ENCODE results near the gene GJA1.
"Not testable (repeated sequence)": the region's sequence is repeated elsewhere in the genome, so short reads cannot be mapped to it uniquely, and the experiment has no call there.

Gene GJA1

DNA sequence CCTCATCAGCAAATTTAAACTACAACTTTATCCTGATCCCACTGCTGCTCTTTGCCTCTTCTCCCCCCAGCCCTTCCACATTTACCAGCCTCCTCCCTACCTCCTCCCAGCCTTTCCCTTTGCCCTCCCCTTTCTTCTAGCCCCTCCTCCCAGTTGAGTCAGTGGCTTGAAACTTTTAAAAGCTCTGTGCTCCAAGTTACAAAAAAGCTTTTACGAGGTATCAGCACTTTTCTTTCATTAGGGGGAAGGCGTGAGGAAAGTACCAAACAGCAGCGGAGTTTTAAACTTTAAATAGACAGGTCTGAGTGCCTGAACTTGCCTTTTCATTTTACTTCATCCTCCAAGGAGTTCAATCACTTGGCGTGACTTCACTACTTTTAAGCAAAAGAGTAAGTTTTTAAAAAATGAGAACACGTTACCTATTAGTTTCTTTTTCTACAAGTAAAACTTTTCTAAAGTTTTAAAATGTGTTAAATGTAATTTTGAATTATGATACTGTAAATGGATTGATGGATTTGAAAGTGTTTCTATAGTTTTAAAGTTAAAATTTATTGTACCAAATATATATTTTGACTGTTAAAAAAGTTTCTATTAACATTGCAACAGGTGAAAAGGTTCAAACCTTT lies at the start of gene GJA1:
GJA1 (plus strand) TSS at position 203 of the 626 bp plus-strand sequence. CDS start 11,202 bp downstream, outside the sequence.
- in situ Hi-C loops (cut with MboI; ENCODE audit: low sequenced_read_pairs) = no loop called here

DNA sequence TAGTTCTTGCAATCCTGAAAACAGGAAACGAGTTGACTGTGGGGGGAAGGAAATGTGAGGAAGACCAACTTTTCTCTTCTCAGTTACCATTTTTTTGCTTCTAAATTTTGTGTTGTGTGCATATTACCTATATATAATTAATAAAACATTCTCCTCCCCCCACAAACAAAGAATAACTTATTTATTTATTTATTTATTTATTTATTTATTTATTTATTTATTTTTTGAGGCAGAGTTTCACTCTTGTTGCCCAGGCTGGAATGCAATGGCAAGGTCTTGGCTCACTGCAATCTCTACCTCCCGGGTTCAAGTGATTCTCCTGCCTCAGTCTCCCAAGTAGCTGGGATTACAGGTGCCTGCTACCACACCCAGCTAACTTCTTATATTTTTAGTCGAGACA lies 48.9 kb upstream of the GJA1 start:
- in situ Hi-C loops (cut with MboI; ENCODE audit: low sequenced_read_pairs) = not testable (repeated sequence)

DNA sequence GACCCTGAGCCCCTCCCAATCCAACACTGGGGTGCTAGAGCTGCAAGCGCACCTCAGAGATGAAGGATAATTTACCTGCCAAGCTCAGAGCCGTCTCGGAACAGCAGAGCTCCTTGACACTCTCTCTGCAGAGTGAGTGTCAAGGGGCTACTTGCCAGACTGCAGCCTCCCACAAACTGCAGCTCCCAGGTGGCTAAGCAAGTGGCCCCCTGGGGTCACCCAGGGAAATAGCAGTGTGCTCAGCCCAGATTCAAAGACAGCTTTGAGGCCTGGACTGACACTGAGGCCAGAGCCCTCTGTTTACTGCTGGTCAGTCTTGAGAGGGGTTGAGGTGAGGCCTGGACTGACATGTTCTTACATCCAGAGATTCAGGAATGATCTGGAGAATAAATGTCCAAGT lies 46.0 kb upstream of the GJA1 start:
- in situ Hi-C loops (cut with MboI; ENCODE audit: low sequenced_read_pairs) = no loop called here

DNA sequence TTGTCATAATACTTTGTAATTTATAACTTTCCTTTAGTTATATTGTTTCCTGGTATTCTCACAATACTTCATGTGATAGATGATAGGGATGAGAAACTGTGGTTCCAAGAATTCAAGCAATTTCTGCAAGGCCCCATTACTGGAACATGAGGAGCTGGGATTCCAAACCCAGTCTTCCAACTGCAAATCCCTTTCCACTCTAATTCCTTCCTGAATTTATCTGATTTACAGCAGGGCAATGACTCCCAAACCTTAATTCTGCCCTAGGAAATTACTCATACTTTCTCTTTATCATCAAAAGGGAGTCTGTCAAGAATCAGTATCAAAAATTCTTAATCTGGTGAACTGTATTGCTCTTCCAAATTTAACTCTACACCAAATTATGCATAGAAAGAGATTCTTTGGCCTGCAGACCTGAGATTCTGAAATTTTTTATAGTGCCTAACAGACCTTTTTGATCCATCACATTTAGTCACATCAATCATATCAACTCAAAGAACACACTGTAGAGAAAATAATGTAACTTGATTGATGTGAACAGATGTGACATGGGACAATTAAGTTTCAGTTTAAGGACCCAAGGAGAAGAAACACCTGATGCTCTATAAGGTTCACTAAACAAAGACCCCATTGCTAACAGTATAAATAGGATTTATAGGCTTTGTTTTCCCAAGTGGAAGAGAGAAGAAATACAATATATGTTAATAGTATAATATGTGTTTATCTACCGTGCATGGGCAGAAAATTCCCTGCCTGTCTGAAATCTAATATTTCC lies 41.5 kb upstream of the GJA1 start:
- in situ Hi-C loops (cut with MboI; ENCODE audit: low sequenced_read_pairs) = no loop called here

DNA sequence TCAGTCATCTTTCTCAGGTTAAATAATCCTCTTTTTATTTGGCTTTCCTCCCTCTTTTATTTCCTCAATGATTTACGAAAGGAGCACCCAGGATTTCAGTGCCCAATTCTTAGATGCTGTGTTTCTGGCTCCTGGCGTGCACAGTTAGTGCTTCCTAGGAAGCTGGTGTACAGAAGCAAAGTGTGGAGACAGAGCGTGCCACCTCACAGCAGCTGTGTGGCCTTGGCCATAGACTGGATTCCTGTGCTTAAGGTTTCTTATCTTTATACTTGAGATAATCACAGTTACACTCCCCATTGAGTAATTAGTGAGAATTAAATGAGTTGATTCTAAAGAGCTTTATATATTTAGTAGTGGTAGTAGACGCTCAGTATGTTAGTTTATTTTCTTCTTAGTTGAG lies 39.7 kb upstream of the GJA1 start:
- in situ Hi-C loops (cut with MboI; ENCODE audit: low sequenced_read_pairs) = no loop called here

DNA sequence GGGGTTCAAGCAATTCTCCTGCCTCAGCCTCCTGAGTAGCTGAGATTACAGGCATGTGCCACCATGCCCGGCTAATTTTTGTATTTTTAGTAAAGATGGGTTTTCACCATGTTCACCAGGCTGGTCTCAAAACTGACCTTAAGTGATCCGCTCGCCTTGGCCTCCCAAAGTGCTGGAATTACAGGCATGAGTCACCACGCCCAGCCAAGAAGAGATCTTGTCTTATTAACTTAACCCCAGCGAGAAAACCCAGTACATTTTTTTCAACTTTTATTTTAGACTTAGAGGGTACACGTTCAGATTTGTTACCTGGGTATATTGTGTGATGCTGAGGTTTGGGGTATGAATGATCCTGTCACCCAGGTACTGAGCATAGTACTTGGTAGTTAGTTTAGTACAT lies 38.3 kb upstream of the GJA1 start:
- in situ Hi-C loops (cut with MboI; ENCODE audit: low sequenced_read_pairs) = not testable (repeated sequence)

DNA sequence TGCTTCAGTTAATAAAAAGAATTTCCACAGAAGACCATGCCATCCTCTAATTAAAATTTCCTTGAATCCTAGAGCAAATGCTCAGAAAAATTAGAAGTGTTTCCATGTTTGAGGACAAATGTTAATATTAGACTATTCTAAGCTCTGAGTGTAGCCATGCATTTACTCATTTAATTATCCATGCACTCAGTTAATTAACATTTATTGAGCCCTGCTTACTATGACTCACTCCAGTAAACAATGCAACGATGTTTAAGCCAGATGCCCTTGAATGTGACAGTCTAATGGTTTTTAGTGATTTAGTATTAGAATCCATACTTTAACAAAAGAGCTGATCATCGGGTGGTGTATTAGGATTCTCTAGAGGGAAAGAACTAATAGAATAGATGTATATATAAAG lies 37.3 kb upstream of the GJA1 start:
- in situ Hi-C loops (cut with MboI; ENCODE audit: low sequenced_read_pairs) = no loop called here

DNA sequence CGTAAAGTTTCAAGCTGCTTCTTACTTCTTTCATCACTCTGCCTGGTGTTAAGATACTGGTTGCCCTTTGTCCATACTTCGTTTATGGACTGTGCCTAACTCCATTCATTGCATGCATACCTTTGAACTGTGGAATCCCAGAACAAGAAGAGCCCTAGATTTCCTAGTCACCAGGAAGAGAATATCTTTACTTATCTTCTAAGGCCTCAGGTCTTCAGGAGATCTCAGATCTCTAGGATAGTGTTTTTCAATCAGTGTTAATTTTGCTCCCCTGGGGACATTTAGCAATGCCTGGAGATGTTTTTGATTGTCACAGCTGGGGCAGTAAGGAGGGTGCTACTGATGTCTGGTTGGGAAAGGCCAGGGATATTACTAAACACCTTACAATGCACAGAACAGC lies 35.5 kb upstream of the GJA1 start:
- in situ Hi-C loops (cut with MboI; ENCODE audit: low sequenced_read_pairs) = no loop called here

DNA sequence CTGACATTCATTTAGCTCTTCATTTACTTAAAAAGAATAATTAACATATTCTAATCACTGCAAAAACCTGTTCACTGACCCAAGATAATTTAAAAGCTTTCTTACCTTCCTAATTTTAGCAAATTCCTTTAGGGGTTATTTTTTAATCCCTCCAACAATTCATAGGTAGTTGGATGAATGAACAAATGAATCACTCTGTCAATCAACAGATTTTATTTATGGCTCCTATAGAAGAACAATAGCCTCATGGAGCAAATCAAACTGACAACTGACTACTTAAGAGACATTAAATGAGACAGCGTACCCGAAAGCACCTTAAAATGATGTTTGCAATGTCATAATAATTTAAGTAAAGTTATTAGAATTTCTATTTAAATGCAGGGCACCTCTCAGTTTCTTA lies 31.5 kb upstream of the GJA1 start:
- in situ Hi-C loops (cut with MboI; ENCODE audit: low sequenced_read_pairs) = no loop called here

DNA sequence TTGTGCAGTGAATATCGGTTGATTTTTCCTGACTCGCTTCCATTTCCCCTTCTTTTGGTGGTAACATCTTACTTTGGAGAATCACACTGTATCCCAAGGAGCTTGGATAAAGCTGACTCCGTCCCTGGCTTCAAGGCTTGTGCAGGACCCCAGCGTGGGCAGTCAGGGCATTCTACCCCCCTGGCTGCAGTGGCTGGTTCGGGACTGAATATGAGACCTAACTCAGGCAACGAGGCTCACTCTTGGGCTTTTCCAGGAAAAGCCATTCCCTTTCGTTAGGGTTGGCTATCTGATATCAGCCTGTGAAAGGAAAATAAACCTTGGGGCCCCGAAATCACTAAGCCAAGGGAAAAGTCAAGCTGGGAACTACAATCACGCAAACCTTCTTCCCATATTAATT lies 30.1 kb upstream of the GJA1 start:
- in situ Hi-C loops (cut with MboI; ENCODE audit: low sequenced_read_pairs) = no loop called here

DNA sequence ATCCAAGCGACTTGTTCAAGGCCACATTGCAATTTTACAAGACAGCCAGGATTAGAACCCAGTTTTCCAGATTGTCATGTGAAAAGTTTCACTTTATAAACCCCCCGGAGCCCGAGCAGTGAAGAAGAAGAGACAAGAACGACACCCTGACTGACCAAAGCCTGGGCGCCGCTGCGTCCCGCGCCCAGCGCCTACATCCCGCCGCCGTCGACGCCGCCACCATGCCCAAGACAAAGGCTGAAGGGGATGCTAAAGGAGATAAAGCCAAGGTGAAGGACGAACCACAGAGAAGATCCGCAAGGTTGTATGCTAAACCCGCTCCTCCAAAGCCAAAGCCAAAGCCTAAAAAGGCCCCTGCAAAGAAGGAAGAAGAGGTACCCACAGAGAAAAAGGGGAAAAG lies 27.1 kb upstream of the GJA1 start:
- in situ Hi-C loops (cut with MboI; ENCODE audit: low sequenced_read_pairs) = no loop called here

DNA sequence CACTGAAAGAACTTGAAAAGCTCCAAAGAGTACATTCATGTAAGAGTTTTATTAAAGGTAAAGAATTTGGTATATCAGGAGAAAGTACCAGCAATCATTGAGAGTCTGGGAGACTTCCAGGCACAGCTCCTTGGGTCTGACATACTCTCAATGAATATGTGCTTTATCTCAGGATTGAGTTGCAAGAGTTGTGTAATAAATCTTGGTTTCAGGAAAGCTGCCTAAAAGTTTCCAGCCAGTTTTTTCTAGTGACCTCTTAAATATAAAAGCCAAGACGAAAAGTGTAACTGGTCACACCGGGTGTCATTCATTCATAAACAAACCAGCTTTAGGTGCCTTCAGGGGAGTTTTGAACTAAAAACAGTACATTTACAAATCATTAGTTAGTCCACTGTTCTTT lies 21.6 kb upstream of the GJA1 start:
- in situ Hi-C loops (cut with MboI; ENCODE audit: low sequenced_read_pairs) = no loop called here

DNA sequence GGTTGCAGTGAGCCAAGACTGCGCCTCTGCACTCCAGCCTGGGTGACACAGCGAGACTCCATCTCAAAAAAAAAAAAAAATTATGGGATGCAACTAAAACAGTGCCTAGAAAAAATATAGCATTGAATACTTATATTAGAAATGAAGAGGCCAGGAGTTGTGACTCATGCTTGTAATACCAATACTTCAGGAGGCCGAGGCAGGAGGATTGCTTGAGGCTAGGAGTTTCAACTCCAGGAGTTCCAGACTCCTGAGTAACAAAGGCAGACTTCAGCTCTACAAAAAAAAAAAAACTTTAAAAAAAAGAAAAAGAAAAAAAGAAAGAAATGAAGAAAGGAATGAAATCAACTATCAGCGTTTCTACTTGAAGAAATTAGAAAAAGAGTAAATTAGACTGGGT lies 17.1 kb upstream of the GJA1 start:
- in situ Hi-C loops (cut with MboI; ENCODE audit: low sequenced_read_pairs) = no loop called here

DNA sequence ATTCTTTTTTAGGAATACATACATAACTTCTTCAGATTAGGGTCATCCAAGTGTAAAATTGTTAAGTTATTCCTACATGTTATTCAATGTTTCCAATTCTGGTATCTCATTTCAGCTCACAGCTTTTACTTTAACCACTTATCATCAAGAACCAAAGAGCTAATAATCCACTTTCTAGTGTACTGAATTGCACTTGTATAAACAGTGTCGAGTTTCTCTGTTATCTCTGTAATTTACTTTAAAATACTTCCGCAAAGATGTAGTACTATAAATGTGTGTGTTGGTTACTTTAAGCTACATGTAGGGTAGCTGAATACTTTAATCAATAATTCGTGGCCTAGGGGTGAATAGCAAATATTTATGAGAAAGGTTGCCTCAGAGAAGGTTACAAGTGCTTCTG lies 8.8 kb upstream of the GJA1 start:
- in situ Hi-C loops (cut with MboI; ENCODE audit: low sequenced_read_pairs) = no loop called here

DNA sequence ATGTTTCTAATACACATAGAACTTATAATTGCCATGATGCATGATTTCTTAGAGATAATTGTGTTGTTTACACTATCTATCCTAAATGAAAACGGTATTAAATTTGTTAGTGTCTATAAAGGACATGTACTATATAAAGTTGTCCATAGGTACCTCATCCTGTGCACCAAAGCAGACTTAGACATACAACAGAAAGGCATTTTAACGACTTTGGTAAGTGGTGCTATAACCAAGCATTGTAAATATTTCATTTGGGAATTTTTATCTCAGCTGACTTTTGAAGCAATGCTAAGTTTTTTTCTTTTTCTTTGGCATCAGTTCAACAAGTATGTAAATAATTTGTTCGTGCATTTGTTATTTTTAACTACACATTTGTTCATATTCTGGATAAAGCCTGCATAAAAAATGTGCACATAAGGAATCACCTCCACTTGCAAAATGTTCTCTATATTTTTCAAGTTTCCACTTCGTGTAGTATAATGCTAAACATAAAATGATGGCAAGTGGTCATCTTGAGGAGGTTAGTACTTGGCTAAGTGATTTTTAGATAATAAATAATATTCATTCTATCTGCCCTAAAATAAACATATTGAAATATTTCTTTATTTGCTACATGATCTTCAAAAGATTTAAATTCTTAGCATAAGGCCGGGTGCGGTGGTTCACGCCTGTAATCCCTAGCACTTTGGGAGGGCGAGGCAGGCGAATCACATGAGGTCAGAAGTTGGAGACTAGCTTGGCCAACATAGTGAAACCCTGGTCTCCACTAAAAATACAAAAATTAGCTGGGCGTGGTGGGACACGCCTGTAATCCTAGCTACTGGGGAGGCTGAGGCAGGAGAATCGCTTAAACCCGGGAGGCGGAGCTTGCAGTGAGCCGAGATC lies 6.3 kb upstream of the GJA1 start:
- in situ Hi-C loops (cut with MboI; ENCODE audit: low sequenced_read_pairs) = no loop called here

DNA sequence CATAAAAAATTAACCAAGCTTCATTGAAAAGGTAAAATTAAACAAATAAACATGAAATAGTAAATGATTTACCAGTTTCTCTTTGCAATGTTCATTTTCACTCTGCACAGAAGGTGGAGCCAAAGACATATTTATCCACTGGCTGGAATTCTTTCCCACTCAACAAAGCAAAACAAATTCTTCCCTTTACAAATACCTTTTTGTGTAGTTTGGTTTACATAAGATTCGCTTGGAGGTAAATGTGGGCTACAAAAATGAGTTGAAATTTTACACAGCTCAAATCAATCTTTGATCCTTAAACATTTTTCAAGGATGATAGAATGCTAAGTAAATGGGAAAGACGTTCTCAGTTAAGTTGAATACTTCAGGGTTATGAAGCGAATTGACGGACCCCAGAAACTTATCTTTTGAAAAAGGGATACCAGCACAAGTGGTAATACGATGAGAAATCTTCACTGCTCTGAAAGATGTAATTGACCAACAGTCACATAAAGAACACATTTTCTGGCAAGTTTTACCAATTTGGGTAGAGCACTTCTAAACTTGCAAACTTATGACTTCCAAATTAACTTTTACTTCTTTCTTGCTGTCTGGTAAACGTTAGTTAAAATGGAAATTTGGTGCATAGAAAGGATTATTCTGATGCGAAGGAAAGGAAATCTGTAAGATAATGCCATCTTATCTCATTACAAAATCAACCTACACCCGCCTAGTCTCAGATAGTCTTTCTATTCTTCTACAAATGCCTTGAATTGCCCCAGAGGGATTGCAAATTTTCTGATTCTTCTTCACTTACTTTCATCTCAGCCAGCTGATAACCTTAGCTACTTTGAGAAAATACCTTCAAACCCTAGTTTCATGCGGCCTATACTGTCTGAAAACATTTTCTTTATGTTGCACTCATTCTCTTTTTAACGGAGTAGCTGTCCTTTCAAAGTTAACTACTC lies 4.7 kb upstream of the GJA1 start:
- in situ Hi-C loops (cut with MboI; ENCODE audit: low sequenced_read_pairs) = no loop called here

DNA sequence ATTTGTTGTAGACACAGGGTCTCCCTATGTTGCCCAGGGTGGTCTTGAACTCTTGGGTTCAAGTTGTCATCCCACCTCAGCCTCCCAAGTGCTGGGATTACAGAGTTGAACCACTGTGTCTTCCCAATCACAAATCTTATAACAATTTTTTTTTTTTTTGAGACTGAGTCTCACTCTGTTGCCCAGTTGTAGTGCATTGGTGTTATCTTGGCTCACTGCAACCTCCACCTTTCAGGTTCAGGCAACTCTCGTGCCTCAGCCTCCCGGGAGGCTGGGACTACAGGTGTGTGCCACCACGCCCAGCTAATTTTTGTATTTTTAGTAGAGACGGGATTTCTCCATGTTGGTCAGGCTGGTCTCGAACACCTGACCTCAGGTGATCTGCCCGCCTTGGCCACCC lies 3.7 kb upstream of the GJA1 start:
- in situ Hi-C loops (cut with MboI; ENCODE audit: low sequenced_read_pairs) = not testable (repeated sequence)

DNA sequence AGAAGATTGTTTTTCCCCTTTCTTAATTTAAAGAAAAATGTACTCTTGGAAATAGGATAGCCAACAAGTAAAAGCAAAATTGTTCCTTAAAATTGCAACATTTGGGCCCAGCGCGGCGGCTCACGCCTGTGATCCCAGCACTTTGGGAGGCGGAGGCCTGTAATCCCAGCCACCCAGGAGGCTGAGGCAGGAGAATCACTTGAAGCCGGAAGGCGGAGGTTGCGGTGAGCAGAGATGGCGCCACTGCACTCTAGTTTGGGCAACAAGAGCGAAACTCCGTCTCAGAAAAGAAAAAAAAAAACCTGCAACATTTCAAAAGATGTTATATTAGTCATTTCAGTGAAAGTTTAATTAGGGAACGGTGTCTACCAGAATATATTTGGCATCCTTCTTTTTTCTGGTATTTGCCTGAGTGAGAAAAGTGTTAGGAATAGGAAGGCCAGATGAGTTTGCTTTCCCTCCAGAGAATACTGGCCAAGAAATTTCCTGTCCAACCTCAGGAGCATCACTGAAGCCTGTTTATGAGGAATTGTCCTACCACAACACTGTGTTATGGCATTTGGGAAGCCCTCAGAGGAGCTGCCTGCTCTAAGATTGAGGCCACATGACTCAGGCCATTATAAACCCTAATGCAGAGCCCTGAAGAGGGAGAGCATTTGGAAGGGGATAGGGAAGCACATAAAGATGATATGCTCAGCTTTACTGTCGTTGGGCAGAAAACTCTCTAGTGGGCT lies 1.2 kb upstream of the GJA1 start:
- in situ Hi-C loops (cut with MboI; ENCODE audit: low sequenced_read_pairs) = no loop called here

DNA sequence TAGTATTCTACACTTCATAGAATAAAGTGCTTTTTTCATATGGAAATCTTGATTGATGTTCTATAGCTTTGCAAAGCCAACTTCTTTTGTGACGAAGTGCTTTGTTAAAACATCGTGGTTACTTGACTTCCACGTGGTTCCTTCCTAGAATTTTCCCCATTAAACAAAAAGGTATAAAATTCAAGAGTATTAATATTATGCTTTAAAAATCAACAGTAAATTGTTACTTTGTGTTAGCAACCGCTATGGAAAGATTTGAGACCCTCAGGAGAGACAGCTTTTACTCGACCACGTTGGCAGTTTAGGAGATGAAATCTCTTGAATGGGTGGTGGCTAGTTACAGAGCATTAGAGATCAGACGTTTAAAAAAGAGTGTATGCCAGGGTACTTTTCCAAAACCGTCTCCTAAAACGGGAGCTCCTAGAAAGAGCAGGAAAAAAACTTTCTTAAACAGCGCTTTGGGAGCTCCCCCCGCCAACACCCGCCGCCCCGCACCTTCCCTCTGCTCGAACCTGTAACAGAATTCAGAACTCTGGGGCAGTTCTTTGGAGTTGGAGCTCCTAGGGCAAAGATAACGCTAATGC lies 920 bp downstream of the GJA1 start:
- in situ Hi-C loops (cut with MboI; ENCODE audit: low sequenced_read_pairs) = no loop called here
